Neuron (in vitro differentiated cells): ENCODE measurements around the gene SLC7A9.
"Not testable (repeated sequence)": the region's sequence is repeated elsewhere in the genome, so short reads cannot be mapped to it uniquely, and the experiment has no call there.

Experiments
- H2AFZ ChIP-seq: one replicate; pipeline ENCODE4 v1.6.1; 2013; ENCODE audit warnings: low read depth, mild to moderate bottlenecking, inconsistent platforms, low read length, moderate library complexity
- H3K27me3 ChIP-seq: one replicate; pipeline ENCODE4 v1.6.1; 2013; ENCODE audit warnings: low read length; ENCODE audit not compliant: insufficient read depth
- H3K36me3 ChIP-seq: one replicate; pipeline ENCODE4 v1.6.1; 2013; ENCODE audit warnings: low read length; ENCODE audit not compliant: insufficient read depth
- H3K4me1 ChIP-seq: one replicate; pipeline ENCODE4 v1.6.1; 2013; ENCODE audit warnings: low read length; ENCODE audit not compliant: insufficient read depth
- H3K4me3 ChIP-seq: 2 replicates; pipeline ENCODE4 v1.5.1; 2013; ENCODE audit warnings: mild to moderate bottlenecking, low read length, moderate library complexity
- H3K9me3 ChIP-seq: one replicate; pipeline ENCODE4 v1.6.1; 2013; ENCODE audit warnings: low read length

Gene SLC7A9

DNA sequence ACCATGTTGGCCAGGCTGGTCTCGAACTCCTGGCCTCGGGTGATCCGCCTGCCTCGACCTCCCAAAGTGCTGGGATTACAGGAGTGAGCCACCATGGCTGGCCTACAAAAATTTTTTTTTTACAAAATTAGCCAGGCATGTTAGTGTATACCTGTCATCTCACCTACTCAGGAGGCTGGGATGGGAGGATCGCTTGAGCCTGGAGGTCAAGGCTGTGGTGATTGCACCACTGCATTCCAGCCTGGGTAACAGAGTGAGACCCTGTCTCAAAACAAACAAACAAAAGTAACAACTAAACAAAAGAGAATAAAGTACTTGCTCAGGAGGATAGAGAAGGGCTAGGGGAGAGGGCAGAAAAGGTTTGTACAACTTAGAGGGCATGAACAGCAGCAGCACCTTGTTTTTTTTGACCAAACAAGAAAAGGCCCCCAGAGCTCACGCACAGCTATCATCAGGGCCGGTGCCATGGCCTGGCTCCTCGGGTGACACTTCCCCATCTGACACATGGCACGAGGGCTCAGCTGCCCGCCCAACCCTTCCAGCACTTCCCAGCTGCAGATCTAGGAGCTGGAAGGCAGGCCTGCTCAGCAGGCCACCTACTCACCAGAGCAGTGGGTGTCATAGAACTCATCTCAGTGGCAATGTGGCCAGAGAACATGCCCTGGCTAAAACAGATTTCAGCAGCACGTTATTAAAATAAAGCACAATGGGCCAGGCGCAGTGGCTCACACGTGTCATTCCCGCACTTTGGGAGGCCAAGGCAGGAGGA, 8.6 kb upstream of the SLC7A9 start:
- Histone ChIP-seq H3K4me1 (no peaks in the 10 kb centered on the region), H3K9me3 (no peaks in the 10 kb centered on the region), H3K36me3 (peaks cover 21% of the 10 kb centered on the region), H3K4me3 (no peak overlapping the region), H2AFZ (no peak overlapping the region), H3K27me3 (no peaks in the 10 kb centered on the region)

DNA sequence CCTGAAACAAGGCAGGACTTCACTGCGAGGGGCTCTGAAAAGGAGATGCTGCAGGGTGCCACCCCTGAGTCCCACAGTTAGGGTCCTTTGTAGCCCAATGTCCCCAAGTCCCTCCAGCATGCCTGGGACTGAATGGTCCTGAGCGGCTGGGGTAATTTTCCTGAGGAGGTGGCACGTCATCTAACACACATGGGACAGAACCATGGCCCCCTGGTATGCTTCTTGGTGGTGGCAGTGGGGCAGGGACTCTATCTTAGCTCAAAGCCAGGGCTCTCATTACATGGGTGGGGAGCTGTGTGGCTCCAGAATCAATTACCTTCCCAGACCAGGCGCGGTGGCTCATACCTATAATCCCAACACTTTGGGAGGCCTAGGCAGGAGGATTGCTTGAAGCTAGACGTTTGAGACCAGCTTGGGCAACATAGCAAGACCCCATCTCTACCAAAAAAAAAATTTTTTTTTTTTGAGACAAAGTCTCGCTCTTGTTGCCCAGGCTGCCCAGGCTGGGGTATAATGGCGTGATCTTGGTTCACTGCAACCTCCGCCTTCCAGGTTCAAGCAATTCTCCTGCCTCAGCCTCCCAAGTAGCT, 7.9 kb upstream of the SLC7A9 start:
- H3K9me3 ChIP-seq: no peaks in the 10 kb centered on the region
- no peak overlapping the region for H3K4me3 ChIP-seq

DNA sequence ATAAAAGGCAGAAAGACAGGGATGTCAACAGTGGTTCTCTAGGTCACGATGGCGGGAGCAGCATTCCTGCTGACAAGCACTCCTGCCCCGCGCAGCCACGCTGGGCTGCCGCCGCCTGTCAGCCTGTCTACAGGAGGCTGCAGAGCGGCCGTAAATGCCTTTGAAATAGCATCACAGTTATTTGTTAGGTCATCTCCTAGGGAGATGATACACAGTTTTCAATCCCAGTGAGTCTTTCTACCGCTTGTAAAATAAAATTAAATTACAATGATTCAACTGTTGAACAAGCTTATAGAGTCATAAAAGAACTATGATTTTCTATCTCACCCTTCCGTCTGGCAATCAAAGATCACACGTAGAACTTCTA, 7.3 kb upstream of the SLC7A9 start:
- H3K9me3 ChIP-seq: no peaks in the 10 kb centered on the region
- no peaks in the 10 kb centered on the region for H3K27me3 ChIP-seq
- H2AFZ ChIP-seq: no peak overlapping the region
- H3K4me1 ChIP-seq: no peaks in the 10 kb centered on the region
- peaks cover 21% of the 10 kb centered on the region for H3K36me3 ChIP-seq
- no peak overlapping the region for H3K4me3 ChIP-seq

More for the DNA sequence above, 7.9 kb upstream of the SLC7A9 start:
- no peaks in the 10 kb centered on the region for H3K4me1 ChIP-seq
- H3K27me3 ChIP-seq: no peaks in the 10 kb centered on the region
- peaks cover 21% of the 10 kb centered on the region for H3K36me3 ChIP-seq
- H2AFZ ChIP-seq: no peak overlapping the region

DNA sequence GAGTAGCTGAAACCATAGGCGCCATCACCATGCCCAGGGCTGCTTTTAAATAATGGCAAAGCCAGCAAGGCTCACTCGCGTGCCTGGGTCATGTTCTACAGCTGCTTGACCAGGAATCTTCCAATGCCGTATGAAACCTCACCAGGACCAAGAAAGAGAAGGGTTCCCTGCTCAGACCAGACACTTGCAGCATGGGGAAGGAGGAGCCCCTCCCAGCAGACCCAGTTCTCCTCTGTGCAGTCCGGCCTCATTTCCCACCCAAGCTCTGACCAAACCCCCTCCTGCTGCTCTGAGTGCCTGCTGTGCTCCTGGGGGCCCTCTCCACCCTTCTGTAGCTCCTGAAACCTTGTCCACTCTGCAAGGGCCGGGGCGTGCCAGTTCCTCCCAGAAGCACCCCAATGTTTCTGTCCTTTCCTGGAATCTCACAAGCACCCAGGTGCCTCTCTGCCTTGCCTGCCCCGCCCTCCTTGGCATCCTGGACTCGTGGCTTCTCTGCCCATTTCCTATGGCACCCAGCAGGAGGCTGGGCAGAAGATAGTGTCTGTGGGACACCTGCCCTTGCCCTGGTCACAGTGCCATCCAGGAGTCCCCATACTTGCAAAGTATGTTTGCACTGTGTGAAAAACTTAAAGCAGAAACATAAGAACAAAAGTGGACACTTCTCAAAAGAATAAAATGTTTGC, 6.8 kb upstream of the SLC7A9 start:
- Histone ChIP-seq H3K4me3 (no peak overlapping the region), H3K4me1 (no peaks in the 10 kb centered on the region), H2AFZ (no peak overlapping the region), H3K36me3 (peaks cover 18% of the 10 kb centered on the region), H3K9me3 (no peaks in the 10 kb centered on the region), H3K27me3 (no peaks in the 10 kb centered on the region)

DNA sequence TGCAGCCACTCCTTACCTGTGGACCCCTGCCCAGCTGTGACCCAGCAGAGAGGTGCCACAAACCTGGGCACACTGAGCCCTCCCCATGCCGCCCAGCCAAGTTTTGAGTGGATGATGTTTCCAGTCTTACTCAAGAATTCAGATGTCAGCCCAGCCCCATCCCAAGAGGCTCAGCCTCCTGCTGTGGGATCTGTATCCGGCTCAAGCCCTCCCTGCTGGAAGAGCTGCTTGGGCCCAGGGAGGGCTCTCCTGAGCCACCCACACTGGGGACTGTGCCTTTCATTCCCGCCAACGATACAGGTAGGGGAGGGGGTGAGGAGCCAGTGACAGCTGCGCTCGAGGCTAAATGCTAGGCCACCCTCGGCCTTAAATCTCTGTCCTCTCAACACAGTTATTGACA, 5.9 kb upstream of the SLC7A9 start:
- Histone ChIP-seq H3K4me1 (no peaks in the 10 kb centered on the region), H3K9me3 (no peaks in the 10 kb centered on the region), H3K4me3 (no peak overlapping the region), H3K27me3 (no peaks in the 10 kb centered on the region), H2AFZ (no peak overlapping the region), H3K36me3 (peaks cover 18% of the 10 kb centered on the region)

DNA sequence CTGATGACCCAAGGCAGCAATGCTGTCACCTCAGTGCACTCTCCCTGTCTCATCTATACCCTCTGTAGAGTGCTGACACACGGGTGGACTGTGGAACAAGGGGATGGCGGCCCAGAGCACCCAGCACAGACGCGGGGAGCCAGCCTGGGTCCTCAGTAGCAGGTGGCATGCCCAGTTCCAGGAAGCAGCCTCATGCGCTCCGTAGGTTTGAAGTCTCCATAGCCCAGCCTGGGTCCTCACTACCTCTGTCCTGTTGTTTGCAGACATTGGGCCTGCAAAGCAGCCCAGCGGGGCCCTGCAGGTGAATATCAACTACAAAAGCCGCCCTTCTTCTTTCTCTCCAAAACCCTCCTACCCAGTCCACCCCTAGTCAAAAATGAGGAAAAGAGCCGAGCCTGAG, 5.0 kb upstream of the SLC7A9 start:
- Histone ChIP-seq H3K9me3 (no peaks in the 10 kb centered on the region), H3K27me3 (no peaks in the 10 kb centered on the region), H2AFZ (no peak overlapping the region), H3K4me1 (no peaks in the 10 kb centered on the region), H3K36me3 (peaks cover 13% of the 10 kb centered on the region), H3K4me3 (no peak overlapping the region)

DNA sequence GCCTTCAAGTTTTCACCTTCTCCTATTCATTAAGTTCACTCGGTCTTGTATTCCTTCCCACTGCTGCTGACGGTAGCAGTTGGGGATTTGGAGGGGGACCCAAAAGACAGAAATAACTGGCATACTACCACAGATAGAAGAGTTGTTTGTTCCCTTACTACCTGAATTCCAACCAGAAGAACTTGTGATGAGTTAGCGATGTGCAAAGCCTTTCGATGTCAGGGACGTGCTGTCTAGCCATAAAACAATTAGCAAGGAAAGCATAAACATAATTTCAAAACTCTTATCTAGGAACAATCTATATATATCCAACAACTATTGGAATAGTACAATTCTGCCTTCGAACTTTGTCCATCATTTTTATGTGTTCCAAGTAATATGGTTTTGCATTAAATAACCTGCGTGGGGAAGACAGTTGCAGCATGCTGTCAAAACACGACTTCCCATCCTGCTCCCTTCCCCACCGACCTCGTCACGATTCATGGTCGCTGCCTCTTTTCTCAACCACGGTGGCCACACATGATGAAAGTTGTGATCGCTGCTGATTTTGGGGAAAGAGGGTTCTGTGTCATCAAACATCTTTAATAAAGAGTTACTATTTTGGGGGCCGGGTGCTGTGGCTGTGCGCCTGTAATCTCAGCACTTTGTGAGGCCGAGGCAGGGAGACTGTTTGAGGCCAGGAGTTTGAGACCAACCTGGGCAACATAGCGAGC, 3.8 kb upstream of the SLC7A9 start:
- Histone ChIP-seq H2AFZ (no peak overlapping the region), H3K9me3 (no peaks in the 10 kb centered on the region), H3K4me3 (no peak overlapping the region), H3K27me3 (no peaks in the 10 kb centered on the region), H3K36me3 (peaks cover 4% of the 10 kb centered on the region), H3K4me1 (no peaks in the 10 kb centered on the region)

DNA sequence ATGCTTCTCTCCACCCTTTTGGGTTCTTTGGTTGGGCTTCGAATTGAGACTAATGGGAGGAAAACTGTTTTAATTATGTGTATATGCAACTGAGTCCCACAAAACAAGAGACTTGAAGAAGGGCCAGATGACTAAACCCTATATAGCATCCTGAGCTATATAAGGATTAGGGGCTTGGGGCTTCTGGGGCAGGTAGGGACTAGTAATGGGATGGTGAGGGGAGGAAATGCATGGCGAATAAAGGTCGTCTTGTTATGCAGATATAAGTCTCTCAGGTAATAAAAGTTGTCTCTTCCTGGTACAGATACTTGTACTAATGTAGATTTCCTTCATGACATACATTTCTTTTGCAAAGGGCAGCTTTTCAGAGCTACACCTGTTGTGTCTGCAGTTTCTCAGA, 2.8 kb upstream of the SLC7A9 start:
- H3K36me3 ChIP-seq: no peaks in the 10 kb centered on the region

DNA sequence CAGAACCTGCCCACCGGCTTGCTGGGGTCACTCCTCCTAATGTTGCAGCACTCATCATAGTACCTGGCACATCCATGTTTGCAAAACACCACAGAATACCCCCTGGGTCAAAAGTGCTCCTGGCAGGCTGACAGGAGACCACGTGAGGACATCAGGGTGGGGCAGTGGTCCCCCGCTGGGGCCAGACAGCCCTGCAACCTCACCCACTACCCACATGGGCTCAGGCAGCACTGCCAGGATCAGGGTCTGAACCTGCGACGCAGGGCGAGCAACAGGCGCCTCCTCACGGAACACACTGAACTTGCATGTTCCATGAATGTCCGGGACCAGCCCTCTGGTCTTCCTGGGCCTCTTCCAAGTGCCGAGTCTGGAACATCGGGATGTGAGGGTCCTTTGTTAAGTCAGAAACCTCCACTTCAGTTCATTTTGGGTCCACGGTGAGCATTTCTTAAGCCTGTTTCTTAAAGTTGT, 1.4 kb upstream of the SLC7A9 start:
- no peaks in the 10 kb centered on the region for H3K4me1 ChIP-seq
- H3K27me3 ChIP-seq: no peaks in the 10 kb centered on the region
- no peaks in the 10 kb centered on the region for H3K9me3 ChIP-seq

More for the DNA sequence above, 2.8 kb upstream of the SLC7A9 start:
- Histone ChIP-seq H2AFZ (no peak overlapping the region), H3K4me3 (no peak overlapping the region), H3K4me1 (no peaks in the 10 kb centered on the region), H3K9me3 (no peaks in the 10 kb centered on the region), H3K27me3 (no peaks in the 10 kb centered on the region)

DNA sequence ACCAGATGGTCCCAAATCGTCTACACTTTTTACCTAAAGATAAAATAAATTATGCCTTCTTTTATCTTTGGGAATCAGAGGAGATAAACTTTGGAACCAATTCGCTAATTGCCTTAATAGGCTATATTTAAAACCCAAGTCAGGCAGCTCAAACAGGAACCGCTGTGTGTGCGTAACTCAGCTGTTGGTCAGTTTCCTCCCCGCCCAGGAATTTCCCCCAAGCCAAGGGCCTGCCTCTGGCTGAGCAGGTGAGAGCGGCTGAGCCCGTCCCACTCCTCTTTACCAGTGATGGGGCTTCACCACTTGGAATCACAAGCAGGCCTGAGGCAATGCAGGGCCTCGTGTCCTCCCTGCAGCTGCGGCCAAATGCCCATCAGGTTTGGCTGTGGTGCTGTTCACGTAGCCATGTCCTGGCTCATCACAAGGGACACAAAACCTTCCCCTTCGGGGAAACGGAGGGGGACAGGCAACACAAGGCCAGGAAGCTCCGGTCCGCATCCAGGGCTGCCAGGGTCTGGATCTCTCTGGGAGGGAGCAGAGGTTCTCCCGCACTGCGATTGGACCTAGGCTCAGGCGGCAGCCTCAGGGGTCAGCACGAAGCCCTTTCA, 503 bp upstream of the SLC7A9 start:
- H3K27me3 ChIP-seq: no peaks in the 10 kb centered on the region
- no peaks in the 10 kb centered on the region for H3K9me3 ChIP-seq
- no peak overlapping the region for H3K4me3 ChIP-seq
- no peaks in the 10 kb centered on the region for H3K4me1 ChIP-seq
- H2AFZ ChIP-seq: no peak overlapping the region
- no peaks in the 10 kb centered on the region for H3K36me3 ChIP-seq

More for the DNA sequence above, 1.4 kb upstream of the SLC7A9 start:
- H3K36me3 ChIP-seq: no peaks in the 10 kb centered on the region
- no peak overlapping the region for H2AFZ ChIP-seq
- H3K4me3 ChIP-seq: no peak overlapping the region

DNA sequence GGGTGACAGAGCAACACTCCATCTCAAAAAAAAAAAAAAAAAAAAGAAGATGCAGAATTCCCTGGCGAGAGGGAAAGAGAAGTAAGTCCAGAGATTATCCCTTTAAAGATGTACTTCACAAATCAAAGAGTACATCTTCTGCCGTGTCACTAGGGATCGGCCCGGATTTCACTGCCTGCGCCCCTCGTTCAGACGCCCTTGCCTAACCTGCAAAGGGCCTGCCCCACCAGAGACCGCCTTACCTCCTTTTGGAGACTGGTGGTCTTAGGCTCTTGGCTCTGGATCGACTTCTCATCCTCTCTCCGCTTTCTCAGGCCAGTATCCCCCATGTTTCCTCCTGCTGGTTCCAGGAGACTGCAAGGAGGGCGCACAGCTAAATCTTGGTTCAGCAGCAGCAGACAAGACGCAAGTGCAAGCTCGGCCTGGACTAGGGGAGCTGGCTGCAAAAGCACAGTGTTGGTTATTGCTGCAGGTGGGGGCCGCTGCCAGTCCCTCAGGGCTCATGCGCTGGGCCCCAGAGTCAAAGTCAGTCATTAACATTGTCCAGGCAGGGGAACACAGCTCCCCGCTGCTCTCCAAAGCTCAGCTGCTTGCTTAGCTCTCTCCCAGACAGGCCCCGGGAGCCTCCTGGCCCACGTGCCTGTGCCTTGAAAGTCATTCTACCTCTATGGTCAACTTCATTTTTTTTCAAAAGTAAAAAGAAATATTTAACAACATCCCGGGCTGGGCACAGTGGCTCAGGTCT, 1.2 kb downstream of the SLC7A9 start:
- H3K9me3 ChIP-seq: no peaks in the 10 kb centered on the region
- no peaks in the 10 kb centered on the region for H3K36me3 ChIP-seq
- no peaks in the 10 kb centered on the region for H3K4me1 ChIP-seq

DNA sequence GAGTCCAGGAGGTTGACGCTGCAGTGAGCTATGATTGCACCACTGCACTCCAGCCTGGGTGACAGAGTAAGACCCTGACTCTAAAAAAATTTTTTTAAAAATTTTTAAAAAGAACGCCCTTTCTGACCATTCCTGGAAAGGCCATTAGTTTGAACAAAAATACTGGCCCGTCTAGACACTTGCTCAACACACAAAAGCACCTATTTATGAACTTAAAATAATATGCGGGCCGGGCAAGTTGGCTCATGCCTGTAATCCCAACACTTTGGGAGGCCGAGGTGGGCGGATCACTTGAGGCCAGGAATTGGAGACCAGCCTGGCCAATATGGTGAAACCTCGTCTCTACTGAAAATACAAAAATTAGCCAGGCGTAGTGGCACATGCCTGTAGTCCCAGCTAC, 2.1 kb downstream of the SLC7A9 start:
- H3K9me3 ChIP-seq, H3K27me3 ChIP-seq, H3K4me3 ChIP-seq, H3K4me1 ChIP-seq, H3K36me3 ChIP-seq, H2AFZ ChIP-seq: not testable (repeated sequence)

More for the DNA sequence above, 1.2 kb downstream of the SLC7A9 start:
- H3K27me3 ChIP-seq: no peaks in the 10 kb centered on the region
- no peak overlapping the region for H2AFZ ChIP-seq
- no peak overlapping the region for H3K4me3 ChIP-seq
